Measurements from ENCODE around the gene ZNF479.

DNA sequence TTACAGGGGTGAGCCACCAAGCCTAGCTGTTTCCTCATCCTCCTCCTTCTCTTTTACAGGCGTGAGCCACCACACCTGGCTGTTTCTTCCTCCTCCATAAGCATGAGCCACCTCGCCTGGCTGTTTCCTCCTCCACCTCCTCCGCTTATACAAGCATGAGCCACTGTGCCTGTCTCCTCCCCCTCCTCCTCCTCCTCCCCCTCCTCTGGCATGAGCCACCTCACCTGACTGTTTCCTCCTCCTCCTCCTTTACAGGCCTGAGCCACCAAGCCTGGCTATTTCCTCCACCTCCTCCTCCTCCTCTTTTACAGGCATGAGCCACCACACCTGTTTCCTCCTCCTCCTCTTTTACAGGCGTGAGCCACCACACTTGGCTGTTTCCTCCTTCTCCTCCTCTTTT lies 49.8 kb upstream of the ZNF479 start:
- TF ChIP-seq, protein P1, sequence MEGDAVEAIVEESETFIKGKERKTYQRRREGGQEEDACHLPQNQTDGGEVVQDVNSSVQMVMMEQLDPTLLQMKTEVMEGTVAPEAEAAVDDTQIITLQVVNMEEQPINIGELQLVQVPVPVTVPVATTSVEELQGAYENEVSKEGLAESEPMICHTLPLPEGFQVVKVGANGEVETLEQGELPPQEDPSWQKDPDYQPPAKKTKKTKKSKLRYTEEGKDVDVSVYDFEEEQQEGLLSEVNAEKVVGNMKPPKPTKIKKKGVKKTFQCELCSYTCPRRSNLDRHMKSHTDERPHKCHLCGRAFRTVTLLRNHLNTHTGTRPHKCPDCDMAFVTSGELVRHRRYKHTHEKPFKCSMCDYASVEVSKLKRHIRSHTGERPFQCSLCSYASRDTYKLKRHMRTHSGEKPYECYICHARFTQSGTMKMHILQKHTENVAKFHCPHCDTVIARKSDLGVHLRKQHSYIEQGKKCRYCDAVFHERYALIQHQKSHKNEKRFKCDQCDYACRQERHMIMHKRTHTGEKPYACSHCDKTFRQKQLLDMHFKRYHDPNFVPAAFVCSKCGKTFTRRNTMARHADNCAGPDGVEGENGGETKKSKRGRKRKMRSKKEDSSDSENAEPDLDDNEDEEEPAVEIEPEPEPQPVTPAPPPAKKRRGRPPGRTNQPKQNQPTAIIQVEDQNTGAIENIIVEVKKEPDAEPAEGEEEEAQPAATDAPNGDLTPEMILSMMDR (IDR thresholded peaks at IDR 0.05) = no peak
- no peak for TF ChIP-seq POLR2A (IDR thresholded peaks at IDR 0.05)

Data from Peyer's patch (tissue), 4 donors.